Fibroblast of mammary gland (primary cell): ENCODE results near the gene COX14.
A peak's percentile ranks its signal among the peaks of the same experiment; 100 is the strongest.

ENCODE experiments used
- DNase-seq: peaks from one replicate; pipeline ENCODE4 v3.0.0-alpha.2; 2010; ENCODE audit warnings: low read depth
- H3K4me3 ChIP-seq: 2 replicates; pipeline ENCODE4 v1.5.1; 2011; ENCODE audit warnings: low read depth, mild to moderate bottlenecking, low read length, moderate library complexity; ENCODE audit not compliant: control insufficient read depth
- TF ChIP-seq, protein P1 (sequence below): conservative IDR thresholded peaks from 2 replicates; pipeline ENCODE4 v1.5.1; 2011; ENCODE audit warnings: low read depth, low read length, inconsistent platforms; ENCODE audit not compliant: control insufficient read depth, insufficient read depth

Gene COX14

DNA sequence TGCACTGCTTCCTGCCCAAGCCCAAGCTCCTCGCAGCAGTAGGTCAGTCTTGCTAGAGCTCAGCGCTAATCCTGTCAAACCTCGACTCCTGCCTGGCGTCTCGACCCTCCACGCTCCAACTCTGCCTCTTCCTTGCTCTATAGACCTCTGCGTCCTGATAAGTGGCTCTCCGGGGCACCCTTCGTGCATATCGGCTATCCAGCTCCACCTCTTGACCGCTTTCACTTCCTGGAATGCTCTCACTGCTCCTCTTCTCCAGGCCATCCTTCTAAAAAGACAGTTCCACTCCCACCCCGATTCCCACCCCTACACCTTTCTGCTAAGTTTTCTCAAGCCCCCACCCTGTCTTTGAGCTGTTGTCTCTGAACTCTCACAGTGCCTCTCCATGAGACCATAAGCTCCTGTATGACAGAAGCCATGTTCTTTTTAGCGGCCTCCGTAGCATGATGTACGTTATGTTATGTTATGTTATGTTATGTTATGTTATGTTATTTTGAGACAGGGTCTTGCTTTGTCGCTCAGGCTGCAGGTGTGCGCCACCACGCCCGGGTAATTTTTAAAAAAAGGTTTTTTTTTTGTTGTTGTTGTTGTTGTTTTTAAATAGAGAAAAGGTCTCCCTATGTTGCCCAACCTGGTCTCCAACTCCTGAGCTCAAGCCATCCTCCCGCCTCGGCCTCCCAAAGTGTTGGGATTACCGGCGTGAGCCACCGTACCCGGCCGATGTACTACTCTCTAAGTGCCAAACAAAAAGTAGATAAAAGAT is 601 bp downstream of the COX14 start:
- H3K4me3 ChIP-seq, result peak overlapping the region; percentile 98
- DNase-seq, result peak; percentile 45
- TF ChIP-seq, protein P1, sequence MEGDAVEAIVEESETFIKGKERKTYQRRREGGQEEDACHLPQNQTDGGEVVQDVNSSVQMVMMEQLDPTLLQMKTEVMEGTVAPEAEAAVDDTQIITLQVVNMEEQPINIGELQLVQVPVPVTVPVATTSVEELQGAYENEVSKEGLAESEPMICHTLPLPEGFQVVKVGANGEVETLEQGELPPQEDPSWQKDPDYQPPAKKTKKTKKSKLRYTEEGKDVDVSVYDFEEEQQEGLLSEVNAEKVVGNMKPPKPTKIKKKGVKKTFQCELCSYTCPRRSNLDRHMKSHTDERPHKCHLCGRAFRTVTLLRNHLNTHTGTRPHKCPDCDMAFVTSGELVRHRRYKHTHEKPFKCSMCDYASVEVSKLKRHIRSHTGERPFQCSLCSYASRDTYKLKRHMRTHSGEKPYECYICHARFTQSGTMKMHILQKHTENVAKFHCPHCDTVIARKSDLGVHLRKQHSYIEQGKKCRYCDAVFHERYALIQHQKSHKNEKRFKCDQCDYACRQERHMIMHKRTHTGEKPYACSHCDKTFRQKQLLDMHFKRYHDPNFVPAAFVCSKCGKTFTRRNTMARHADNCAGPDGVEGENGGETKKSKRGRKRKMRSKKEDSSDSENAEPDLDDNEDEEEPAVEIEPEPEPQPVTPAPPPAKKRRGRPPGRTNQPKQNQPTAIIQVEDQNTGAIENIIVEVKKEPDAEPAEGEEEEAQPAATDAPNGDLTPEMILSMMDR, result no peak

DNA sequence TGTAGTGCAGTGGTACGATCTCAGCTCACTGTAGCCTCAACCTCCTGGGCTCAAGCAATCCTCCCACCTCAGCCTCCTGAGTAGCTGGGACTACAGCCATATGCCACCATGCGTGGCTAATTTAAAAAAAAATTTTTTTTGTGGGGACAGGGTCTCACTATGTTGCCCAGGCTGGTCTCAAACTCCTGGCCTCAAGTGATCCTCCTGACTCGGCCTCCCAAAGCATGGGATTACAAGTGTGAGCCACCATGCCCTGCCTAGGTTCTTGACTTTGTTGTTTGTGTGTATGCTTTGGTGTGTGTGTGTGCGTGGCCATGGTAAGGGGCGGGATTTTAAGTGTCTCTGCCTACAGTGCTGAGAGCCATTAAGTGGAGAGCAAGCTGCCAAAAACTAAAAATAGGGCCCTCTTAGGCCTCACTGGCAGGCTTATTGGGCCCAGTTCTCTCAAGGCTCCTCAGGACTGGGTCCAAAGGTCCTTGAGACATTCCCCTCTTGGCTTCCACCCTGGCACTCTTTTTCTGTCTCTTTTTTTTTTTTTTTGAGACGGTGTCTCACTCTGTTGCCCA is 5.1 kb downstream of the COX14 start:
- TF ChIP-seq, protein P1, result no peak
- DNase-seq, result no peak
- H3K4me3 ChIP-seq, result no peak overlapping the region

DNA sequence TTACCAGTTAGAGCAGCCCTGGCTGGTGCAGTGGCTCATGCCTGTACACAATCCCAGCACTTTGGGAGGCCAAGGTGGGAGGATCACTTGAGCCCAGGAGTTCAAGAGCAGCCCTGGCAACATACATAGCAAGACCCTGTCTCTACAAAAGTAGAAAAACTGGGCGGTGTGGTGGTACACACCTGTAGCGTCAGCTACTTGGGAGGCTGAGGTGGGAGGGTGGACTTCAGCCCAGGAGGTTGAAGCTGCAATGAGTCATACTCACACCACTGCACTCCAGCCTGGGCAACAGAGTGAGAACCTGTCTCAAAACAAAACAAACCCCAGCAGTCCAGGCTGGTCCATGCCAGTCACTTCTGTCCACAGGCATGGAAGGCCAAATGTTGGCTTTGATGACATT is 7.4 kb downstream of the COX14 start:
- DNase-seq, result no peak
- H3K4me3 ChIP-seq, result no peak overlapping the region
- TF ChIP-seq, protein P1, result no peak

DNA sequence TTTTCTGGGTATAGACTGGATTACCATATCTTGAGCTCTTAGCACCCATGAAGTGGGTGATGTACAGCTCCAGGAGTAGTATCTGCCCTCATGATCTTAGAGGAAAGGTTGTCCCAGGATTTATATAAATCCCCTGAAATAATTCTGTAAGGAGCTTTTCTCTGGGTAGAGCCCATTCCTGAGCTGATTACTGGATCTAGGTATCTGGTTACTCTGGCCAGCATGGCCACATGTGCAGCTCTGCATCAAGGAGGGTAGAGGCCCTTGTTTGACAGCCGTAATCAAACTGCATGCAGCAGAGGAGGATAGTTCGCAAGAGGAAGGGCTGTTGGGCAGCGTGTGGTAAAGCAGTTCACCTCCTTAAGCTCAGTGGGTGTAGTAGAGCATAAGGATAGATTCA is 8.5 kb downstream of the COX14 start:
- H3K4me3 ChIP-seq, result no peak overlapping the region
- DNase-seq, result no peak
- TF ChIP-seq, protein P1, result no peak

DNA sequence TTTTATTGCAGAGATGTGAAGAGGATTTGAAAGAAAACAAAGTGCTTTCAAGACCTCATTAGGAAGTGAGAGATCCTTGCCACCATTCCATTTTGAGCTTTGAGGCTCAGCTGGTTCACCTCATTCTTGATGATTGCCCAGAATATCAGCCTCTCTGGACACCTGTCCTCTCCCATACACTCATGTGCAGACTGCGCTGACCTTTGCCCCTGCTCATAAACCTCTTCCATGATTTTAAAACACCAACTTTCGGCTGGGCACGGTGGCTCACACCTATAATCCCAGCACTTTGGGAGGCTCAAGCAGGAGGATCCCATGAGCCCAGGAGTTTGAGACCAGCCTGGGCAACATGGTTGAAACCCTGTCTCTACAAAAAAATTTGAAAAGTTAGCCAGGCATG is 8.9 kb downstream of the COX14 start:
- H3K4me3 ChIP-seq, result no peak overlapping the region
- no peak for DNase-seq
- TF ChIP-seq, protein P1, result no peak

DNA sequence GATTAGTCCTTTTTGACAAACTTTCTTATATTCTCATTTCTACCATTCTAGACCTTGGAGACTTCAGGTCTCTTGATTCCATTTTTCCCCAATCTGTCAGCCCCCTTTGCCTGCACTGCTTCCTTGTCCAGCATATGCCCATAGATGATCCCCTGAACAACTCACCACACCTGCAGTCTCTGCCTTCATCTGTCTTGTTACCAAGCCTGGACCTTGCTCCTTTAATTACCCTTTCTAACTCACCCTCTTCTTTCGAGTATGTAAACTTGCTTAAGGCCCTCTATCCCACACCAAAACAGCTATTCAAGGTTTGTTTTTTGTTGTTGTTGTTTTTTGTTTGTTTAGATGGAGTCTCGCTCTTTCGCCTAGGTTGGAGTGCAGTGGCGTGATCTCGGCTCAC is 9.6 kb downstream of the COX14 start:
- no peak for DNase-seq
- no peak overlapping the region for H3K4me3 ChIP-seq
- TF ChIP-seq, protein P1, result no peak
